ENCODE measurements around the gene SLC38A3.

DNA sequence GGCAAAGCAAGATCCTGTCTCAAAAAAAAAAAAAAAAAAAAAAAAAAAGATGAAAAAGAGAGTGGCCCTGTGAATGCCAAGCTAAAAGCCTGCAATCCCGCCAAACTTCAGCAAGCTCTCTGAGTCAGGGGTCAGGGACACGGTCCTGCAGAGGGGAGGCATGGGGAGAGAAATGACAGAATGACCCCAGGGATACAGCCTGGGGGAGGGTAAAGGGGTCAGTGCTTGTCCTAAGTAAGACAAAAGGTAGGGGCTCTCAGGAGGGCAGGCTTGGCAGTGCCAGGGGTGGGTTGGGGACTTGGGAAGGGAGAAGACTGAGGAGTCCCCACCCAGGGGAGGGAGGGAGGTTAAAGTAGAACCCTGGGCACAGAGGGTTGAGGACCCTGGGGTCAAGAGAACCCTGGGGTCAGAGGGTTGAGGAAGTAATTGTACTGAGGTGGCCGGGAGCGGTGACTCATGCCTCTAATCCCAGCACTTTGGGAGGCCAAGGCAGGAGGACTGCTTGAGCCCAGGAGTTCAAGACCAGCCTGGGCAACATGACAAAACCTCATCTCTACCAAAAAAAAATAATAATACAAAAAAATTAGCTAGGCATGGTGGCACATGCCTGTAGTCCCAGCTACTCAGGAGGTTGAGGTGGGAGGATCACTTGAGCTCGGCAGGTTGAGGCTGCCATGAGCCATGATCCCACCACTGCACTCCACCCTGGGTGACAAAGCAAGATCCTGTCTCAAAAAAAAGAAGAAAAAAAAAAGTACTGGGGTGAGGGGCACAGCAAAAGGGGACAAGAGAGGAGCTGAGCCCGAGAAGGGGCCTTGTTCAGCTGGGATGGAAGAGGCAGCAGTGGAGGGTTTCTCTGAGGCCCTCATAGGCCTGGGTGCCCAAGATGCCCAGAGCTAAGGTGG, 58.7 kb downstream of the SLC38A3 start:
- TF ChIP-seq, protein P1, sequence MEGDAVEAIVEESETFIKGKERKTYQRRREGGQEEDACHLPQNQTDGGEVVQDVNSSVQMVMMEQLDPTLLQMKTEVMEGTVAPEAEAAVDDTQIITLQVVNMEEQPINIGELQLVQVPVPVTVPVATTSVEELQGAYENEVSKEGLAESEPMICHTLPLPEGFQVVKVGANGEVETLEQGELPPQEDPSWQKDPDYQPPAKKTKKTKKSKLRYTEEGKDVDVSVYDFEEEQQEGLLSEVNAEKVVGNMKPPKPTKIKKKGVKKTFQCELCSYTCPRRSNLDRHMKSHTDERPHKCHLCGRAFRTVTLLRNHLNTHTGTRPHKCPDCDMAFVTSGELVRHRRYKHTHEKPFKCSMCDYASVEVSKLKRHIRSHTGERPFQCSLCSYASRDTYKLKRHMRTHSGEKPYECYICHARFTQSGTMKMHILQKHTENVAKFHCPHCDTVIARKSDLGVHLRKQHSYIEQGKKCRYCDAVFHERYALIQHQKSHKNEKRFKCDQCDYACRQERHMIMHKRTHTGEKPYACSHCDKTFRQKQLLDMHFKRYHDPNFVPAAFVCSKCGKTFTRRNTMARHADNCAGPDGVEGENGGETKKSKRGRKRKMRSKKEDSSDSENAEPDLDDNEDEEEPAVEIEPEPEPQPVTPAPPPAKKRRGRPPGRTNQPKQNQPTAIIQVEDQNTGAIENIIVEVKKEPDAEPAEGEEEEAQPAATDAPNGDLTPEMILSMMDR (IDR thresholded peaks at IDR 0.05), result no peak
- TF ChIP-seq EZH2 (IDR thresholded peaks at IDR 0.05; ENCODE audit: borderline replicate concordance, insufficient read depth, low read depth, low read length, poor library complexity, severe bottlenecking), result no peak

Measured in B cell (primary cell).